GM18909 (cell line): ENCODE results near the gene CBX8.
"Not testable (repeated sequence)": the region's sequence is repeated elsewhere in the genome, so short reads cannot be mapped to it uniquely, and the experiment has no call there.

Experiments
- ATAC-seq: cut with Tn5 transposase; IDR thresholded peaks from one replicate; pipeline ENCODE4 v1.9.1; 2021; ENCODE audit warnings: mild to moderate bottlenecking; ENCODE audit not compliant: unreplicated experiment, poor library complexity

The CBX8 gene

GRCh38 chr17:79760197-79760906 is 36.5 kb downstream of the CBX8 start:
- ATAC-seq = no peak

- ATAC-seq = no peak
These were observed 38.6 kb downstream of the CBX8 start for GRCh38 chr17:79758271-79758670.

- no peak for ATAC-seq
These were observed 39.6 kb downstream of the CBX8 start for GRCh38 chr17:79757140-79757745.

- ATAC-seq = no peak
These were observed 41.3 kb downstream of the CBX8 start for GRCh38 chr17:79755591-79755990.

GRCh38 chr17:79754903-79755302 is 42.0 kb downstream of the CBX8 start:
- not testable (repeated sequence) for ATAC-seq

- no peak for ATAC-seq
These were observed 42.5 kb downstream of the CBX8 start for GRCh38 chr17:79754370-79754769.

- no peak for ATAC-seq
These were observed 44.7 kb downstream of the CBX8 start for GRCh38 chr17:79752175-79752574.

GRCh38 chr17:79750650-79751545 is 46.0 kb downstream of the CBX8 start:
- ATAC-seq = no peak

- ATAC-seq = no peak
These were observed 46.9 kb downstream of the CBX8 start for GRCh38 chr17:79749958-79750357.

GRCh38 chr17:79749156-79749815 is 47.6 kb downstream of the CBX8 start:
- ATAC-seq = no peak

- no peak for ATAC-seq
These were observed 48.4 kb downstream of the CBX8 start for GRCh38 chr17:79748295-79749099.

GRCh38 chr17:79747508-79748294 is 49.2 kb downstream of the CBX8 start:
- no peak for ATAC-seq

- ATAC-seq = no peak
These were observed 49.9 kb downstream of the CBX8 start for GRCh38 chr17:79746889-79747507.

- ATAC-seq = no peak
These were observed 51.2 kb downstream of the CBX8 start for GRCh38 chr17:79745641-79746105.

GRCh38 chr17:79743614-79744013 is 53.3 kb downstream of the CBX8 start:
- ATAC-seq = no peak

GRCh38 chr17:79742951-79743476 is 53.9 kb downstream of the CBX8 start:
- ATAC-seq = no peak

- ATAC-seq = no peak
These were observed 54.3 kb downstream of the CBX8 start for GRCh38 chr17:79742589-79742918.
